Esophagus muscularis mucosa (tissue), 4 donors: ENCODE measurements around the gene CEL. TPM values are rescaled to one million over a fixed set of nuclear protein-coding genes. Genes with fewer than 3 reads are reported as not detected.

ENCODE experiments used
- DNase-seq: peaks from one replicate; pipeline ENCODE4 v3.0.0-alpha.2; 2017; ENCODE audit errors: extremely low spot score
- H3K27ac ChIP-seq, 4 donors: fragments of 200-600 bp; sonication (generic); replicated peaks in 1 of 4; 1 replicate in 3 of 4; 2 replicates in 1 of 4; pipeline ENCODE4 v1.5.1; 2016 to 2019; ENCODE audit warnings: mild to moderate bottlenecking in 1 of 4
- H3K27me3 ChIP-seq, 4 donors: fragments of 200-600 bp; sonication (generic); one replicate each; pipeline versions ENCODE4 v1.5.1 to v1.6.0; 2016 to 2019
- H3K36me3 ChIP-seq, 4 donors: fragments of 200-600 bp; sonication (generic); one replicate each; pipeline ENCODE4 v1.5.1; 2016 to 2019
- H3K4me1 ChIP-seq, 4 donors: fragments of 200-600 bp; sonication (generic); one replicate each; pipeline ENCODE4 v1.5.1; 2016 to 2019
- H3K4me3 ChIP-seq, 4 donors: fragments of 200-600 bp; sonication (generic); 1 replicate in 2 of 4; 2 replicates in 2 of 4; pipeline ENCODE4 v1.5.1; 2016 to 2019; ENCODE audit warnings: mild to moderate bottlenecking in 4 of 4, moderate library complexity in 1 of 4
- H3K9me3 ChIP-seq, 4 donors: fragments of 200-600 bp; sonication (generic); 1 replicate in 3 of 4; 2 replicates in 1 of 4; pipeline ENCODE4 v1.5.1; 2016 to 2019
- CTCF ChIP-seq, 3 experiments: fragments of 200-600 bp in 2 of 3; fragments of 450-650 bp in 1 of 3; sonication (generic) in 2 of 3; IDR thresholded peaks; one replicate each; pipeline ENCODE4 v1.5.1; 2017 to 2019; ENCODE audit warnings: antibody characterized with exemption in 3 of 3, mild to moderate bottlenecking in 2 of 3, moderate library complexity in 1 of 3
- EP300 ChIP-seq: sonication (generic); formaldehyde crosslinking; IDR thresholded peaks from one replicate; pipeline ENCODE4 v1.6.1; 2017; ENCODE audit warnings: antibody characterized with exemption
- POLR2A ChIP-seq: fragments of 450-650 bp; IDR thresholded peaks from one replicate; pipeline ENCODE4 v1.6.1; 2017; ENCODE audit warnings: antibody characterized with exemption, moderate library complexity, mild to moderate bottlenecking, low read depth
- POLR2AphosphoS5 ChIP-seq, 2 donors: sonication (generic); formaldehyde crosslinking; IDR thresholded peaks; one replicate each; pipeline ENCODE4 v1.6.1; 2017; ENCODE audit warnings: antibody characterized with exemption in 2 of 2
- WGBS: methylation state at CpG from one replicate; pipeline ENCODE4 v1.1.5; 2018; 5-methylcytosine and 5-hydroxymethylcytosine counted together
- intact Hi-C: fragments of 100-400 bp; cut with DNase I; formaldehyde crosslinking; loops from one replicate; pipeline ENCODE4 v1.15.1; 2023
- total RNA-seq, 4 donors: library from RNA; depleted of rRNA; stranded (reverse); fragments of >200 nt; gene quantifications; one replicate each; pipeline versions ENCODE4 v1.1.0 to v1.2.1, GENCODE V29; 2016

CEL gene
- total RNA-seq, 4 donors from 2014 or later: 0.17 to 0.42 (median 0.21) TPM

GRCh38 chr9:133112663-133113026 lies 50.9 kb downstream of the CEL start:
- Histone ChIP-seq H3K27me3 (no peaks in the 10 kb centered on the region), H3K4me3 (no peak overlapping the region), H3K9me3 (no peaks in the 10 kb centered on the region), H3K27ac (peak overlapping the region; percentile 75 to 81 (median 77)), H3K36me3 (peaks cover 25 to 46% (median 43%) of the 10 kb centered on the region in 4 donors), H3K4me1 (peaks cover 57 to 63% (median 60%) of the 10 kb centered on the region in 4 donors)
- intact Hi-C loops: no loop called here
- TF ChIP-seq EP300: no peak
- peak in 1 of 2 donors; percentile 27 for TF ChIP-seq POLR2AphosphoS5 (IDR thresholded peaks at IDR 0.05)
- no peak for DNase-seq
- WGBS: 70% methylated on average over 2 of the region's 7 CpGs

DNA sequence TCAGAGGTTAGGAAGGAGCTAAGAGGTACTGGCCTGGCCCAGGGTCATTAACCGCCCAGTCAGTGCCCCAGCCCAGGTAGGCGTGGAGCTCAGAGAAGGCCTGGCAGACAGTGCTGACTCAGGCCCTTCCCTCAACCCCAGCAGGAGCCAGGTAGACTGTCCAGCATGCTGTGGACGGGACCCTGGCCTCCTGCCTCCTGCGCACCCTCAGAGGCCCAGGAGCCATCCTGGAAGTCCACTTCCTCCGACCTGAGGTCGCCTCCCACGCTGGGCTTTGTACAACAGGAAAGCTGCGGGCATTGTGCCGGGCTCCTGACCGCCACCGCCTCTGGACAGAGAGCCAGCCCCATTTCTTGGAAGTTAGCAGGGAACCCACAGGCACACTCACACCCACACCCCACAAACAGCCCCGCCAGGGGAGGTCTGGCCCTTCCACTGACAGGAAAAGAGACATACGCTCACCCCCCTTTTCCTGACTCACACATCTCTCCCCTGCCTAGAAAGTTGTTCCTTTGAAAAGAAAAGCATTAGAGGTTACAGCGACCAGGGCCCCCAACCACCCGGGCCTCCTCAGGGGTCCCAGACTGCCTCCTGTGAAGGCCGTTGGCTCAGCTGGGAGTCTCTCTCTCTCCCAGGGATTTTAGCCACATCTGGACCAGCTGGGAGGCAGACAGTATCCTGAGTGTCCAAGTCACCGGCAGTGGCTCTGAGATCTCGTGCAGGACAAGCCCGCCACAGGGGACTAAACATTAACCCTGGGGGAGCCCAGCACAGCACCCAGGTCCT lies 51.6 kb downstream of the CEL start:
- TF ChIP-seq CTCF (IDR thresholded peaks at IDR 0.05): no peak
- peak; percentile 34 for TF ChIP-seq EP300
- TF ChIP-seq POLR2AphosphoS5 (IDR thresholded peaks at IDR 0.05): peak; percentile 18 to 53
- TF ChIP-seq POLR2A: no peak
- Histone ChIP-seq H3K36me3 (peaks cover 18 to 38% (median 36%) of the 10 kb centered on the region in 4 donors), H3K9me3 (no peaks in the 10 kb centered on the region), H3K27ac (peak overlapping the region; percentile 75 to 81 (median 77)), H3K27me3 (no peaks in the 10 kb centered on the region), H3K4me3 (peak overlapping the region; percentile 10 to 19 (median 14)), H3K4me1 (peaks cover 64 to 70% (median 67%) of the 10 kb centered on the region in 4 donors)
- 69% methylated on average over 7 of the region's 19 CpGs for WGBS
- no peak for DNase-seq
- intact Hi-C loops: no loop called here

GRCh38 chr9:133113949-133114885 lies 52.4 kb downstream of the CEL start:
- Histone ChIP-seq H3K36me3 (peaks cover 10 to 30% (median 28%) of the 10 kb centered on the region in 4 donors), H3K4me1 (peaks cover 73 to 78% (median 76%) of the 10 kb centered on the region in 4 donors), H3K4me3 (peak overlapping the region; percentile 10 to 19 (median 14)), H3K27me3 (no peaks in the 10 kb centered on the region), H3K9me3 (no peaks in the 10 kb centered on the region), H3K27ac (peak overlapping the region; percentile 75 to 81 (median 77))
- DNase-seq: no peak
- intact Hi-C loops: no loop called here
- WGBS: 42% methylated on average over 16 of the region's 20 CpGs
- TF ChIP-seq POLR2AphosphoS5 (IDR thresholded peaks at IDR 0.05) (no peak), EP300 (no peak), CTCF (IDR thresholded peaks at IDR 0.05) (no peak), POLR2A (no peak)

- Histone ChIP-seq H3K9me3 (no peaks in the 10 kb centered on the region), H3K27ac (peak overlapping the region; percentile 75 to 81 (median 77)), H3K36me3 (peaks cover 2 to 22% (median 19%) of the 10 kb centered on the region in 4 donors), H3K27me3 (no peaks in the 10 kb centered on the region), H3K4me3 (peak overlapping the region in 1 of 4 donors; percentile 19), H3K4me1 (peaks cover 81 to 87% (median 84%) of the 10 kb centered on the region in 4 donors)
- WGBS: 74% methylated on average over 10 of the region's 19 CpGs
- no peak for DNase-seq
- intact Hi-C loops: no loop called here
- TF ChIP-seq CTCF (IDR thresholded peaks at IDR 0.05): no peak
- no peak for TF ChIP-seq EP300
- no peak for TF ChIP-seq POLR2A
- no peak for TF ChIP-seq POLR2AphosphoS5 (IDR thresholded peaks at IDR 0.05)
Measured at GRCh38 chr9:133114886-133115603, 53.3 kb downstream of the CEL start.
